ENCODE measurements around the gene CRACR2A.
A peak's percentile ranks its signal among the peaks of the same experiment; 100 is the strongest.

The CRACR2A gene

GRCh38 chr12:3656946-3657622 is 95.8 kb downstream of the CRACR2A start:
- H3K36me3 ChIP-seq, result peaks cover 100% of the 10 kb centered on the region

GRCh38 chr12:3655328-3655900 is 97.5 kb downstream of the CRACR2A start:
- peaks cover 100% of the 10 kb centered on the region for H3K36me3 ChIP-seq
- TF ChIP-seq CTCF (IDR thresholded peaks at IDR 0.05), result no peak
- no peaks in the 10 kb centered on the region for H3K27me3 ChIP-seq
- no peak overlapping the region for H3K4me3 ChIP-seq (ENCODE audit: low read depth in 1 of 2, low read length in 1 of 2)
- no peak overlapping the region for H3K27ac ChIP-seq
- no peaks in the 10 kb centered on the region for H3K9me3 ChIP-seq
- peaks cover 3 to 4% of the 10 kb centered on the region in 2 experiments for H3K4me1 ChIP-seq (ENCODE audit: control insufficient read depth in 1 of 2, insufficient read depth in 1 of 2, low read depth in 1 of 2, low read length in 1 of 2)

More at GRCh38 chr12:3656946-3657622, 95.8 kb downstream of the CRACR2A start:
- no peak for TF ChIP-seq CTCF (IDR thresholded peaks at IDR 0.05)
- Histone ChIP-seq H3K4me1 (ENCODE audit: control insufficient read depth in 1 of 2, insufficient read depth in 1 of 2, low read depth in 1 of 2, low read length in 1 of 2) (no peaks in the 10 kb centered on the region), H3K27me3 (no peaks in the 10 kb centered on the region), H3K27ac (no peak overlapping the region), H3K9me3 (no peaks in the 10 kb centered on the region), H3K4me3 (ENCODE audit: low read depth in 1 of 2, low read length in 1 of 2) (no peak overlapping the region)

- H3K9me3 ChIP-seq, result no peaks in the 10 kb centered on the region
- H3K4me3 ChIP-seq (ENCODE audit: low read depth in 1 of 2, low read length in 1 of 2), result no peak overlapping the region
- H3K4me1 ChIP-seq (ENCODE audit: control insufficient read depth in 1 of 2, insufficient read depth in 1 of 2, low read depth in 1 of 2, low read length in 1 of 2), result peaks cover 12 to 14% of the 10 kb centered on the region in 2 experiments
- H3K27me3 ChIP-seq, result no peaks in the 10 kb centered on the region
- no peak overlapping the region for H3K27ac ChIP-seq
- H3K36me3 ChIP-seq, result peaks cover 97% of the 10 kb centered on the region
- TF ChIP-seq CTCF (IDR thresholded peaks at IDR 0.05), result no peak
Measured at GRCh38 chr12:3651585-3652424, 101.1 kb downstream of the CRACR2A start.

- TF ChIP-seq CTCF (IDR thresholded peaks at IDR 0.05), result no peak
- H3K9me3 ChIP-seq, result no peaks in the 10 kb centered on the region
- no peak overlapping the region for H3K4me3 ChIP-seq (ENCODE audit: low read depth in 1 of 2, low read length in 1 of 2)
- peaks cover 93% of the 10 kb centered on the region for H3K36me3 ChIP-seq
- peak overlapping the region; percentile 7 for H3K27ac ChIP-seq
- no peaks in the 10 kb centered on the region for H3K27me3 ChIP-seq
- H3K4me1 ChIP-seq (ENCODE audit: control insufficient read depth in 1 of 2, insufficient read depth in 1 of 2, low read depth in 1 of 2, low read length in 1 of 2), result peaks cover 12 to 14% of the 10 kb centered on the region in 2 experiments
Measured at GRCh38 chr12:3647504-3647903, 105.4 kb downstream of the CRACR2A start.

GRCh38 chr12:3646561-3647241 is 106.2 kb downstream of the CRACR2A start:
- Histone ChIP-seq H3K9me3 (no peaks in the 10 kb centered on the region), H3K27me3 (no peaks in the 10 kb centered on the region), H3K27ac (no peak overlapping the region), H3K4me1 (ENCODE audit: control insufficient read depth in 1 of 2, insufficient read depth in 1 of 2, low read depth in 1 of 2, low read length in 1 of 2) (peaks cover 12 to 14% of the 10 kb centered on the region in 2 experiments), H3K36me3 (peaks cover 92% of the 10 kb centered on the region), H3K4me3 (ENCODE audit: low read depth in 1 of 2, low read length in 1 of 2) (no peak overlapping the region)
- TF ChIP-seq CTCF (IDR thresholded peaks at IDR 0.05), result no peak
